Uterus (tissue), 2 donors: ENCODE measurements around the gene FXN.

Source experiments
- POLR2A ChIP-seq, 2 donors: fragments of 450-650 bp; IDR thresholded peaks; one replicate each; pipeline ENCODE4 v1.6.1; 2016; ENCODE audit warnings: antibody characterized with exemption in 2 of 2, mild to moderate bottlenecking in 1 of 2, moderate library complexity in 1 of 2
- TF ChIP-seq, protein P1 (sequence below), 4 experiments: fragments of 200-600 bp in 2 of 4; fragments of 450-650 bp in 2 of 4; sonication (generic) in 2 of 4; IDR thresholded peaks; one replicate each; pipeline ENCODE4 v1.5.1; 2016 to 2019; ENCODE audit warnings: antibody characterized with exemption in 4 of 4, mild to moderate bottlenecking in 2 of 4, moderate library complexity in 1 of 4

DNA sequence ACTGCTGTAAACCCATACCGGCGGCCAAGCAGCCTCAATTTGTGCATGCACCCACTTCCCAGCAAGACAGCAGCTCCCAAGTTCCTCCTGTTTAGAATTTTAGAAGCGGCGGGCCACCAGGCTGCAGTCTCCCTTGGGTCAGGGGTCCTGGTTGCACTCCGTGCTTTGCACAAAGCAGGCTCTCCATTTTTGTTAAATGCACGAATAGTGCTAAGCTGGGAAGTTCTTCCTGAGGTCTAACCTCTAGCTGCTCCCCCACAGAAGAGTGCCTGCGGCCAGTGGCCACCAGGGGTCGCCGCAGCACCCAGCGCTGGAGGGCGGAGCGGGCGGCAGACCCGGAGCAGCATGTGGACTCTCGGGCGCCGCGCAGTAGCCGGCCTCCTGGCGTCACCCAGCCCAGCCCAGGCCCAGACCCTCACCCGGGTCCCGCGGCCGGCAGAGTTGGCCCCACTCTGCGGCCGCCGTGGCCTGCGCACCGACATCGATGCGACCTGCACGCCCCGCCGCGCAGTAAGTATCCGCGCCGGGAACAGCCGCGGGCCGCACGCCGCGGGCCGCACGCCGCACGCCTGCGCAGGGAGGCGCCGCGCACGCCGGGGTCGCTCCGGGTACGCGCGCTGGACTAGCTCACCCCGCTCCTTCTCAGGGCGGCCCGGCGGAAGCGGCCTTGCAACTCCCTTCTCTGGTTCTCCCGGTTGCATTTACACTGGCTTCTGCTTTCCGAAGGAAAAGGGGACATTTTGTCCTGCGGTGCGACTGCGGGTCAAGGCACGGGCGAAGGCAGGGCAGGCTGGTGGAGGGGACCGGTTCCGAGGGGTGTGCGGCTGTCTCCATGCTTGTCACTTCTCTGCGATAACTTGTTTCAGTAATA, at the start of gene FXN:
- peak; percentile 8 to 50 for TF ChIP-seq POLR2A (IDR thresholded peaks at IDR 0.05)
- TF ChIP-seq, protein P1, sequence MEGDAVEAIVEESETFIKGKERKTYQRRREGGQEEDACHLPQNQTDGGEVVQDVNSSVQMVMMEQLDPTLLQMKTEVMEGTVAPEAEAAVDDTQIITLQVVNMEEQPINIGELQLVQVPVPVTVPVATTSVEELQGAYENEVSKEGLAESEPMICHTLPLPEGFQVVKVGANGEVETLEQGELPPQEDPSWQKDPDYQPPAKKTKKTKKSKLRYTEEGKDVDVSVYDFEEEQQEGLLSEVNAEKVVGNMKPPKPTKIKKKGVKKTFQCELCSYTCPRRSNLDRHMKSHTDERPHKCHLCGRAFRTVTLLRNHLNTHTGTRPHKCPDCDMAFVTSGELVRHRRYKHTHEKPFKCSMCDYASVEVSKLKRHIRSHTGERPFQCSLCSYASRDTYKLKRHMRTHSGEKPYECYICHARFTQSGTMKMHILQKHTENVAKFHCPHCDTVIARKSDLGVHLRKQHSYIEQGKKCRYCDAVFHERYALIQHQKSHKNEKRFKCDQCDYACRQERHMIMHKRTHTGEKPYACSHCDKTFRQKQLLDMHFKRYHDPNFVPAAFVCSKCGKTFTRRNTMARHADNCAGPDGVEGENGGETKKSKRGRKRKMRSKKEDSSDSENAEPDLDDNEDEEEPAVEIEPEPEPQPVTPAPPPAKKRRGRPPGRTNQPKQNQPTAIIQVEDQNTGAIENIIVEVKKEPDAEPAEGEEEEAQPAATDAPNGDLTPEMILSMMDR (IDR thresholded peaks at IDR 0.05) = peak; percentile 92 to 99 (median 94)
